Left lung (tissue), 10 donors: ENCODE results near the gene MON2. TPM values are rescaled to one million over a fixed set of nuclear protein-coding genes. Genes with fewer than 3 reads are reported as not detected.

Experiments
- ATAC-seq: fragments of 200-7000 bp; cut with Tn5 transposase; one replicate; pipeline ENCODE4 v1.9.1; 2020; ENCODE audit warnings: moderate library complexity
- DNase-seq, 4 donors: peaks; one replicate each; pipeline ENCODE4 v3.0.0-alpha.2; 2013 to 2020
- H3K27ac ChIP-seq, 2 donors: fragments of 200-600 bp; sonication (generic) in 1 of 2; one replicate each; pipeline versions ENCODE4 v1.5.0 to v1.8.0; 2020 to 2021
- H3K27me3 ChIP-seq, 2 donors: fragments of 200-600 bp; sonication (generic) in 1 of 2; one replicate each; pipeline versions ENCODE4 v1.5.0 to v1.8.0; 2020 to 2021
- H3K36me3 ChIP-seq, 2 donors: fragments of 200-600 bp; sonication (generic) in 1 of 2; one replicate each; pipeline versions ENCODE4 v1.5.0 to v1.8.0; 2020 to 2021
- H3K4me1 ChIP-seq, 2 donors: fragments of 200-600 bp; one replicate each; pipeline ENCODE4 v1.8.0; 2021
- H3K4me3 ChIP-seq, 2 donors: fragments of 200-600 bp; sonication (generic) in 1 of 2; one replicate each; pipeline versions ENCODE4 v1.5.0 to v1.8.0; 2020 to 2021; ENCODE audit warnings: mild to moderate bottlenecking in 1 of 2
- H3K9me3 ChIP-seq, 2 donors: fragments of 200-600 bp; sonication (generic) in 1 of 2; one replicate each; pipeline versions ENCODE4 v1.5.0 to v1.8.0; 2020 to 2021
- intact Hi-C, 2 donors: fragments of 100-400 bp; cut with DNase I; formaldehyde crosslinking; loops; one replicate each; pipeline versions ENCODE4 v1.11.2 to v1.14.2; 2022
- polyA plus RNA-seq, 6 donors: library from polyadenylated mRNA; unstranded; fragments of 120-200 nt; gene quantifications; one replicate each; pipeline ENCODE4 v1.2.1, GENCODE V29; 2013; ENCODE audit not compliant: insufficient read length in 6 of 6
- total RNA-seq, 2 donors: library from RNA; stranded (reverse); fragmentation: NEBNext Ultra II Directional; extraction: Animal tissue kit (Norgen Biotek cat#: 25700); gene quantifications; one replicate each; pipeline ENCODE4 v1.2.1, GENCODE V29; 2021
- TF ChIP-seq, protein P1 (sequence below), 2 donors: fragments of 200-600 bp; sonication (generic) in 1 of 2; IDR thresholded peaks; one replicate each; pipeline versions ENCODE4 v1.5.0 to v1.8.0; 2021; ENCODE audit warnings: antibody characterized with exemption in 2 of 2
- donor health status: DM: no; HTN: yes; CAD: no.
- donor health status: DM: no; HTN: no; CAD: no.

The MON2 gene
- total and polyA plus RNA-seq, 8 donors = 48.5 to 96.2 (median 79.2) TPM

DNA sequence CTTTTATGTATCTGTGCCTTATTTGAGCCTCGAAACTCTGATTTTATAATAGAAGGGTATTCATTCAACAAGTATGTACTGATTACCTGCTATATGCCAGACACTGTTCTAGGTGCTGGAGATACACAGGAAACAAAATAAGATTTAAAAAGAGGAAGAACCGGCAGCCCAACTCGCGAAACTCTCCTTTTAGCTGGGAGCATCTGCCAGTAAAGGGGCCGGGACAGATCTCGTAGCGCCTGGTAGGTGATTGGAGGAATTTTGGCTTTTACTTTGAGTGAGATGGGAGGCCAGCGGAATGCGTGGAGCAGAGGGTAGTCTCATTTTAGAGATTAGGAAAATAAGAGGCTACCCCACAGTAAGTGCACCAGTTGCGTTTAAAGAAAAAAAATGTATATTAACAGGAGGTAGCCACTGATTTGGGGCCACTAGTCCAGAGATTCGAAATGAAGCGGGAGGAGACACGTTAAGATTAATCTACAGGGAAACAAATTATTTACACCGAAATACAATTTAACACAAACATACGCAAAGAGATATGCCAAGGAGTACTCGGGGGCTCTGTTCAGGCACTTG lies 520 bp upstream of the MON2 start:
- TF ChIP-seq, protein P1, sequence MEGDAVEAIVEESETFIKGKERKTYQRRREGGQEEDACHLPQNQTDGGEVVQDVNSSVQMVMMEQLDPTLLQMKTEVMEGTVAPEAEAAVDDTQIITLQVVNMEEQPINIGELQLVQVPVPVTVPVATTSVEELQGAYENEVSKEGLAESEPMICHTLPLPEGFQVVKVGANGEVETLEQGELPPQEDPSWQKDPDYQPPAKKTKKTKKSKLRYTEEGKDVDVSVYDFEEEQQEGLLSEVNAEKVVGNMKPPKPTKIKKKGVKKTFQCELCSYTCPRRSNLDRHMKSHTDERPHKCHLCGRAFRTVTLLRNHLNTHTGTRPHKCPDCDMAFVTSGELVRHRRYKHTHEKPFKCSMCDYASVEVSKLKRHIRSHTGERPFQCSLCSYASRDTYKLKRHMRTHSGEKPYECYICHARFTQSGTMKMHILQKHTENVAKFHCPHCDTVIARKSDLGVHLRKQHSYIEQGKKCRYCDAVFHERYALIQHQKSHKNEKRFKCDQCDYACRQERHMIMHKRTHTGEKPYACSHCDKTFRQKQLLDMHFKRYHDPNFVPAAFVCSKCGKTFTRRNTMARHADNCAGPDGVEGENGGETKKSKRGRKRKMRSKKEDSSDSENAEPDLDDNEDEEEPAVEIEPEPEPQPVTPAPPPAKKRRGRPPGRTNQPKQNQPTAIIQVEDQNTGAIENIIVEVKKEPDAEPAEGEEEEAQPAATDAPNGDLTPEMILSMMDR (IDR thresholded peaks at IDR 0.05) = no peak
- Histone ChIP-seq H3K9me3 (peaks cover 0 to 10% of the 10 kb centered on the region in 2 donors), H3K27me3 (no peaks in the 10 kb centered on the region), H3K27ac (peak overlapping the region; percentile 87 to 93), H3K36me3 (peaks cover 0 to under 1% of the 10 kb centered on the region in 2 donors), H3K4me1 (peaks cover 16 to 33% of the 10 kb centered on the region in 2 donors), H3K4me3 (peak overlapping the region; percentile 82 to 86)
- DNase-seq = peak in 3 of 4 donors; percentile 34 to 50 (median 48)
- peak; percentile 65 for ATAC-seq
- intact Hi-C loops = no loop called here

DNA sequence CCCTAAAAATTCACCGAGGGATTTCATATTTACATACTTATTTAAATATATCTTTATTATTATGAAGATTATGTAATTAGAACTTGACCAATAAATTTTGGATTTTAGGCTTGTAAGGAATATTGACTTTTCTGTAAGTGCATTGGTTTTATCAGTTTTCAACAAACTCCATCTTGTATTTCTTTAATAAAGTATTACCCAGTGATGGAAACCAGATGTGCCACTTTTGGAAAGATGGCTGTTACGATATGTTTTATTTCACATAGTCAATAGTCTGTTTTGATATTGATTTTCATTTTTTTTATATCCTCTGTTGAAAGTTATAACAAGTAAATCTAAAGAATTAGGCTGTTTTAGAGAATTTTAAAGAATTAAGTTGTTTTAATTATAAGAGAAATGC lies 1.8 kb downstream of the MON2 start:
- Histone ChIP-seq H3K4me3 (peak overlapping the region in 1 of 2 donors; percentile 82), H3K4me1 (peaks cover 16 to 33% of the 10 kb centered on the region in 2 donors), H3K36me3 (peaks cover 0 to 3% of the 10 kb centered on the region in 2 donors), H3K9me3 (peaks cover 0 to 5% of the 10 kb centered on the region in 2 donors), H3K27me3 (no peaks in the 10 kb centered on the region), H3K27ac (no peak overlapping the region)
- TF ChIP-seq, protein P1 (IDR thresholded peaks at IDR 0.05) = no peak
- intact Hi-C loops = no loop called here
- DNase-seq = no peak
- ATAC-seq = no peak

DNA sequence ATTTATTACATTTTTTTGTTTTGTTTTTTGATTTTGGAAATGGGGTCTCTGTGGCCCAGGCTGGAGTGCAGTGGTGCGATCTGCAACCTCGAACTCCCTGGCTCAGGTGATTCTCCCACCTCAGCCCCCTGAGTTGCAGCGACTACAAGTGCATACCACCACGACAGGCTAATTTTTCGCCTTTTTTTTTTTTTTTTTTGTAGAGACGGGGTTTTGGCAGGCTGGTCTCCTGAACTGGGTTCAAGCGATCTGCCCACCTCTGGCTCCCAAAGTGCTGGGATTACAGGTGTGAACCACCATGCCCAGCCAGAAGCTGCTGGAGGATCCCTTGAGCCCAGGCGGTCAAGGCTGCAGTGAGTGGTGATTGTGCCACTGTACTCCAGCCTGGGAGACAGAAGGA lies 2.3 kb downstream of the MON2 start:
- no peaks in the 10 kb centered on the region for H3K27me3 ChIP-seq
- intact Hi-C loops = no loop called here
- ATAC-seq (no peak), DNase-seq (no peak)
- H3K4me1 ChIP-seq = peaks cover 16 to 33% of the 10 kb centered on the region in 2 donors
- H3K4me3 ChIP-seq = peak overlapping the region in 1 of 2 donors; percentile 82
- TF ChIP-seq, protein P1 (IDR thresholded peaks at IDR 0.05) = no peak
- no peak overlapping the region for H3K27ac ChIP-seq
- H3K9me3 ChIP-seq = peaks cover 0 to under 1% of the 10 kb centered on the region in 2 donors
- H3K36me3 ChIP-seq = peaks cover 0 to 3% of the 10 kb centered on the region in 2 donors

DNA sequence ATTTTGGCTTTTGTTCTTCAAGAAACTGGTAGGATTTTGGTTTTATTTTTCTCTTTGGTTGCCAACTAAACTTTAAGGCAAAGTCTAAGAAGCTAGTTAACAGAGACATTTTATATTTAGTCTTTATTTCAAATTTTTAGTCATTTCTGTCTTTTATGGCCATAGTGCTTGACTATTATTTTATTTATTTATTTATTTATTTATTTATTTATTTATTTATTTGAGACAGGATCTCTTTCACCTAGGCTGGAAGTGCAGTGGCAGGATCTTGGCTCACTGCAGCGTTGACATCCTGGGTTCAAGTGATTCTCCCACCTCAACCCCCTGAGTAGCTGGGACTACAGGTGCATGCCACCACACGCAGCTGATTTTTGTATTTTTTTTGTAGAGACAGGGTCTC lies 3.1 kb downstream of the MON2 start:
- peaks cover 0 to 3% of the 10 kb centered on the region in 2 donors for H3K36me3 ChIP-seq
- H3K27ac ChIP-seq = no peak overlapping the region
- peaks cover 16 to 38% of the 10 kb centered on the region in 2 donors for H3K4me1 ChIP-seq
- no peaks in the 10 kb centered on the region for H3K9me3 ChIP-seq
- H3K4me3 ChIP-seq = no peak overlapping the region
- no peak for DNase-seq
- no peak for ATAC-seq
- H3K27me3 ChIP-seq = no peaks in the 10 kb centered on the region
- intact Hi-C loops = no loop called here
- TF ChIP-seq, protein P1 (IDR thresholded peaks at IDR 0.05) = no peak

DNA sequence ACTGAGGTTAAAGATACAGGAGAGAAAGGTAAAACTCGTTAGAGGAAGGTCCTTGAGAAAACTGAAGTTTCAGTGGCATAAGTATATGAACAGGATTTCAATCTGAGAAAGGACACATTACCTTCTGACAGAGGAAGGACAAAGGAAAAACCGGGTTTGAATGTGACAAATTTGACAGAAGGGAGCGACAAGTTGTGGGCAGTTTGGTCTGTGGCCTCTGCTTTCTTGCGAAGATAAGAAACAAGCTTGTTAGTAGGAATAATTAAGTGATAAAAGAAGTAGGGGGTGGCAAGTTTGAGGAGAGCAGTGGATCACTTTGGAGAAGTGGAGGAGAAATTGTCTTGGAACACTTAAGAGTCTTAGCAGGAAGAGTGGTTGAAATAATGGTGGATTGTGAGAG lies 5.1 kb downstream of the MON2 start:
- intact Hi-C loops = no loop called here
- peaks cover 16 to 42% of the 10 kb centered on the region in 2 donors for H3K4me1 ChIP-seq
- DNase-seq (no peak), ATAC-seq (no peak)
- no peaks in the 10 kb centered on the region for H3K27me3 ChIP-seq
- no peak overlapping the region for H3K27ac ChIP-seq
- H3K9me3 ChIP-seq = no peaks in the 10 kb centered on the region
- peaks cover 0 to 3% of the 10 kb centered on the region in 2 donors for H3K36me3 ChIP-seq
- TF ChIP-seq, protein P1 (IDR thresholded peaks at IDR 0.05) = no peak
- no peak overlapping the region for H3K4me3 ChIP-seq
